GM12878 (cell line): ENCODE data around the gene GPR171. TPM values are rescaled to one million over a fixed set of nuclear protein-coding genes. Genes with fewer than 3 reads are reported as not detected.

Source experiments
- ATAC-seq: fragments of 200-7000 bp; cut with Tn5 transposase; 3 replicates; pipeline ENCODE4 v1.9.1; 2020; ENCODE audit warnings: mild to moderate bottlenecking, moderate library complexity
- BruUV-seq: library from RNA; stranded (reverse); fragments of 400-500 nt; replicated peaks from 2 replicates; lab custom pipeline; 2021; lab: Mats Ljungman, UMichigan
- CTCF ChIA-PET: fragments of 300-600 bp; sonication (Branson Sonifier 250); formaldehyde crosslinking; extraction: SDS; loops from one replicate; lab custom pipeline; 2021; ENCODE audit warnings: inconsistent platforms; lab: Yijun Ruan, JAX
- POLR2A ChIA-PET: fragments of 350-600 bp; formaldehyde crosslinking; extraction: SDS; loops from one replicate; lab custom pipeline; 2021; ENCODE audit warnings: inconsistent platforms; lab: Charles Lee
- RAD21 ChIA-PET: fragments of 300-600 bp; sonication (Branson Sonifier 250); formaldehyde crosslinking; loops from one replicate; lab custom pipeline; 2023; ENCODE audit warnings: antibody characterized with exemption; ENCODE audit not compliant: unreplicated experiment; lab: Charles Lee
- SMC1A ChIA-PET: fragments of 300-600 bp; sonication (Branson Sonifier 250); formaldehyde crosslinking; loops from one replicate; lab custom pipeline; 2023; ENCODE audit not compliant: unreplicated experiment, uncharacterized antibody; lab: Charles Lee
- DNase-seq: peaks from one replicate; pipeline ENCODE4 v3.0.0-alpha.2; 2011; ENCODE audit warnings: low read depth, low spot score
- FAIRE-seq: peaks from 3 replicates; lab custom pipeline; 2011; peaks lifted over from hg19 to GRCh38; lab: Jason Lieb, UNC
- H2AFZ ChIP-seq: 2 replicates; pipeline ENCODE4 v1.6.0; 2011; ENCODE audit warnings: low read depth, low read length, control low read depth; ENCODE audit not compliant: control insufficient read depth
- H3K27ac ChIP-seq: 2 replicates; pipeline ENCODE4 v1.5.1; 2011; ENCODE audit warnings: control low read depth; ENCODE audit not compliant: control insufficient read depth, insufficient read depth
- H3K27me3 ChIP-seq, 2 experiments: replicated peaks in 1 of 2; 2 replicates each; pipeline versions ENCODE4 v1.6.0 to v1.6.1; 2011; ENCODE audit warnings: low read length in 1 of 2; ENCODE audit not compliant: control insufficient read depth in 2 of 2, insufficient read depth in 2 of 2
- H3K36me3 ChIP-seq, 2 experiments: 2 replicates each; pipeline ENCODE4 v1.5.1; 2011; ENCODE audit warnings: low read length in 1 of 2; ENCODE audit not compliant: control insufficient read depth in 2 of 2, insufficient read depth in 2 of 2
- H3K4me1 ChIP-seq: 2 replicates; pipeline ENCODE4 v1.6.1; 2011; ENCODE audit warnings: mild to moderate bottlenecking, low read length, moderate library complexity, mixed read lengths; ENCODE audit not compliant: control insufficient read depth, insufficient read depth
- H3K4me2 ChIP-seq: 2 replicates; pipeline ENCODE4 v1.6.0; 2011; ENCODE audit warnings: control low read depth; ENCODE audit not compliant: control insufficient read depth, insufficient read depth
- H3K4me3 ChIP-seq: fragments of 200-600 bp; sonication (generic); 2 replicates; pipeline ENCODE4 v1.5.1; 2016
- H3K79me2 ChIP-seq: 2 replicates; pipeline ENCODE4 v1.6.0; 2011; ENCODE audit warnings: low read length; ENCODE audit not compliant: control insufficient read depth, insufficient read depth
- H3K9ac ChIP-seq: 2 replicates; pipeline ENCODE4 v1.8.0; 2011; ENCODE audit warnings: low read length, control low read depth, mixed read lengths; ENCODE audit not compliant: control insufficient read depth, insufficient read depth
- H3K9me3 ChIP-seq: replicated peaks from 3 replicates; pipeline ENCODE4 v1.5.1; 2011; ENCODE audit warnings: mild to moderate bottlenecking, low read length; ENCODE audit not compliant: control insufficient read depth, insufficient read depth
- H4K20me1 ChIP-seq: 2 replicates; pipeline ENCODE4 v1.6.0; 2011; ENCODE audit not compliant: control insufficient read depth, insufficient read depth
- ASH2L ChIP-seq: fragments of 300-600, 200-600 bp; sonication (generic); IDR thresholded peaks from 2 replicates; pipeline ENCODE4 v1.6.1; 2017; ENCODE audit warnings: low read depth, mild to moderate bottlenecking, borderline replicate concordance
- CUX1 ChIP-seq: IDR thresholded peaks from 2 replicates; pipeline ENCODE4 v1.6.1; 2012; ENCODE audit warnings: improper control_type of control experiment, low read depth, low read length; ENCODE audit not compliant: insufficient replicate concordance
- HSF1 ChIP-seq: fragments of 150-350 bp; IDR thresholded peaks from 2 replicates; pipeline ENCODE4 v1.6.1; 2014; ENCODE audit warnings: mild to moderate bottlenecking, low read depth, low read length
- IRF5 ChIP-seq: fragments of 450-650 bp; IDR thresholded peaks from 2 replicates; pipeline ENCODE4 v1.6.1; 2017; ENCODE audit warnings: borderline replicate concordance
- KDM1A ChIP-seq: fragments of 200-600 bp; sonication (generic); IDR thresholded peaks from 2 replicates; pipeline ENCODE4 v1.6.1; 2016; ENCODE audit warnings: borderline replicate concordance
- MEF2B ChIP-seq: fragments of 450-650 bp; IDR thresholded peaks from 2 replicates; pipeline ENCODE4 v1.6.1; 2018; ENCODE audit warnings: mild to moderate bottlenecking, moderate library complexity; ENCODE audit not compliant: partially characterized antibody, poor library complexity, severe bottlenecking
- NBN ChIP-seq: fragments of 450-650 bp; IDR thresholded peaks from 2 replicates; pipeline ENCODE4 v1.6.1; 2016
- PML ChIP-seq: IDR thresholded peaks from 2 replicates; pipeline ENCODE4 v1.6.1; 2012; ENCODE audit warnings: low read length, inconsistent platforms
- RELA ChIP-seq: fragments of 450-650 bp; IDR thresholded peaks from 2 replicates; pipeline ENCODE4 v1.8.0; 2014; ENCODE audit warnings: borderline replicate concordance; ENCODE audit not compliant: partially characterized antibody
- ZNF207 ChIP-seq: fragments of 450-650 bp; IDR thresholded peaks from 2 replicates; pipeline ENCODE4 v1.6.1; 2014; ENCODE audit warnings: antibody characterized with exemption, mild to moderate bottlenecking, borderline replicate concordance
- WGBS: methylation state at CpG from one replicate; pipeline ENCODE4 v1.1.6; 2016; ENCODE audit warnings: low lambda C conversion rate; ENCODE audit not compliant: insufficient replicate concordance, insufficient coverage; ENCODE audit errors: missing lambda C conversion rate; 5-methylcytosine and 5-hydroxymethylcytosine counted together
- in situ Hi-C: fragments of 300-500 bp; cut with MboI; formaldehyde crosslinking; loops from 9 replicates; pipeline ENCODE4 v1.14.3; 2018; ENCODE audit warnings: mixed read lengths
- intact Hi-C: fragments of 100-400 bp; cut with micrococcal nuclease; formaldehyde crosslinking; loops from one replicate; pipeline ENCODE4 v1.14.2; 2022; ENCODE audit not compliant: unreplicated experiment
- polyA plus RNA-seq, 11 experiments: library from polyadenylated mRNA; depleted of rRNA in 4 of 11; unstranded in 6 of 11; stranded (reverse) in 5 of 11; fragments of >200 nt; fragmentation: Nextera tagmentation in 4 of 11; fragmentation: Illumina TruSeq in 1 of 11; extraction: Ambion mirVana in 4 of 11; extraction: Trizol in 1 of 11; gene quantifications; 1 replicate in 1 of 11; 2 replicates in 10 of 11; pipeline versions ENCODE4 v1.2.1 to v1.2.3, GENCODE V29; 2011 to 2016; ENCODE audit warnings: inconsistent platforms in 2 of 11, missing spikeins in 2 of 11, low read depth in 1 of 11
- total RNA-seq, 4 experiments: library from RNA; depleted of rRNA in 3 of 4; stranded (reverse); fragments of >200 nt in 3 of 4; fragmentation: Illumina TruSeq in 1 of 4; extraction: Trizol in 1 of 4; gene quantifications; 2 replicates each; pipeline versions ENCODE4 v1.2.1 to v1.2.3, GENCODE V29; 2013 to 2021
- TF ChIP-seq, protein P1 (sequence below), 3 experiments: IDR thresholded peaks in 2 of 3; conservative IDR thresholded peaks in 1 of 3; 2 replicates each; pipeline ENCODE4 v1.5.1; 2011; ENCODE audit warnings: low read depth in 3 of 3, low read length in 3 of 3, mild to moderate bottlenecking in 3 of 3, control low read depth in 2 of 3, moderate library complexity in 2 of 3, inconsistent platforms in 1 of 3, mixed read lengths in 1 of 3; ENCODE audit not compliant: control insufficient read depth in 2 of 3, insufficient read depth in 1 of 3; ENCODE audit errors: extremely low read depth in 1 of 3

GPR171 gene
- total and polyA plus RNA-seq, 10 of the 15 experiments (the other 5 are each of a cell fraction or from before 2014, with no cell fraction given): 0.05 to 0.07 TPM; not detected in 8

DNA sequence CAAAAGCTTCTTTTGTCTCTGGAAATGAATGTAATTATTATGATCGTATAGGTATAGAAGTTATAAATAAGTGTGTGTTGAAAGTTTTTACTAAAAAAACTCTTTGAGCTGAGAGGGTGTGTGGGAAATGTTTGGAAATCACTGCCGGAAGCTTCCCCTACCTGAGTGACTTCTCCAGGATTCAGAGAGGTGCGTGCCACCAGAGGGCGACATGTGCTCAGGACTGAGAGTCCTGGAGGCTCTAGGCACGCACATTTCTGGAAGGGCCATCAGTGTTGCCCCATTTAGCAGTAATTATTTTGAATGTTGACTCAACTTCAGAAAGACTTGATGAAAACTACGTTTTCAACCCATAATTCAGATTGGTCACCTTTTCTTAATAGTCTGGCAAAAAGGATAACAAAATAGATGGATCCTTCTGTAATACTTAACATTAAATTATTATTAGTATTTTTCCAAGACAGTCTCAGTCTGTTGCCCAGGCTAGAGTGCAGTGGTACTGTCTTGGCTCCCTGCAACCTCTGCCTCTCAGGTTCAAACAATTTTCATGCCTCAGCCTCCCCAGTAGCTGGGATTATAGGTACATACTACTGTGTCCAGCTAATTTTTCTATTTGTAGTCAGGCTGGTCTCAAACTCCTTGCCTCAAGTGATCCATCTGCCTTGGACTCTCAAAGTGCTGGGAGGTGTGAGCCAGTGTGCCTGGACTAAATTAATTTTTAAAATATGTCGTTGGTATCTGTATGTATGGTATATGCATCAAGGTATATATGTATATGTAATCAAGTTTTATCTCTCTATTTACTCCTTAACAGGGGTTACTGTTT lies 34.5 kb downstream of the GPR171 start:
- no peak overlapping the region for H3K4me2 ChIP-seq
- ChIA-PET RAD21 (interaction anchor here (0.6 to 3.1 kb wide), 16 partner anchors 12 to 679 kb away, joined by 3 to 23 read pairs (median 4); partner anchors contain the start of genes GPR171 and P2RY14), SMC1A (interaction anchor here (0.6 to 3.6 kb wide), 24 partner anchors 8 to 1225 kb away, joined by 3 to 57 read pairs (median 4); partner anchors contain the start of genes GPR171 and P2RY14), CTCF (interaction anchor here (0.6 to 4.6 kb wide), 41 partner anchors 10 to 750 kb away, joined by 3 to 52 read pairs (median 5); partner anchors contain the start of gene P2RY14), POLR2A (interaction anchor here (0.5 to 1.1 kb wide), 2 partner anchors 11 to 42 kb away, joined by 3 read pairs; no protein-coding TSS in a partner anchor)
- H3K9me3 ChIP-seq: no peaks in the 10 kb centered on the region
- H3K79me2 ChIP-seq: no peaks in the 10 kb centered on the region
- H3K4me1 ChIP-seq: peaks cover 21% of the 10 kb centered on the region
- H3K9ac ChIP-seq: no peak overlapping the region
- in situ Hi-C loops (loop anchor here (5.0 kb wide), 1 partner anchor 59 kb away; no protein-coding TSS in a partner anchor), intact Hi-C loops (loop anchor here (1.0 to 2.0 kb wide), 3 partner anchors 59 to 670 kb away; no protein-coding TSS in a partner anchor)
- no peak overlapping the region for H3K4me3 ChIP-seq
- WGBS: 17% methylated on average over 7 of the region's 7 CpGs
- BruUV-seq: no TSS peak
- no peaks in the 10 kb centered on the region for H4K20me1 ChIP-seq
- DNase-seq (no peak), FAIRE-seq (peak; percentile 23), ATAC-seq (peak; percentile 81)
- H3K27me3 ChIP-seq: no peaks in the 10 kb centered on the region
- H3K27ac ChIP-seq: no peak overlapping the region
- no peak overlapping the region for H2AFZ ChIP-seq
- H3K36me3 ChIP-seq: no peaks in the 10 kb centered on the region
- TF ChIP-seq PML (no peak), KDM1A (no peak), RELA (no peak), HSF1 (no peak), CUX1 (no peak), ASH2L (no peak), IRF5 (no peak), MEF2B (no peak), ZNF207 (no peak), NBN (no peak)
- TF ChIP-seq, protein P1, sequence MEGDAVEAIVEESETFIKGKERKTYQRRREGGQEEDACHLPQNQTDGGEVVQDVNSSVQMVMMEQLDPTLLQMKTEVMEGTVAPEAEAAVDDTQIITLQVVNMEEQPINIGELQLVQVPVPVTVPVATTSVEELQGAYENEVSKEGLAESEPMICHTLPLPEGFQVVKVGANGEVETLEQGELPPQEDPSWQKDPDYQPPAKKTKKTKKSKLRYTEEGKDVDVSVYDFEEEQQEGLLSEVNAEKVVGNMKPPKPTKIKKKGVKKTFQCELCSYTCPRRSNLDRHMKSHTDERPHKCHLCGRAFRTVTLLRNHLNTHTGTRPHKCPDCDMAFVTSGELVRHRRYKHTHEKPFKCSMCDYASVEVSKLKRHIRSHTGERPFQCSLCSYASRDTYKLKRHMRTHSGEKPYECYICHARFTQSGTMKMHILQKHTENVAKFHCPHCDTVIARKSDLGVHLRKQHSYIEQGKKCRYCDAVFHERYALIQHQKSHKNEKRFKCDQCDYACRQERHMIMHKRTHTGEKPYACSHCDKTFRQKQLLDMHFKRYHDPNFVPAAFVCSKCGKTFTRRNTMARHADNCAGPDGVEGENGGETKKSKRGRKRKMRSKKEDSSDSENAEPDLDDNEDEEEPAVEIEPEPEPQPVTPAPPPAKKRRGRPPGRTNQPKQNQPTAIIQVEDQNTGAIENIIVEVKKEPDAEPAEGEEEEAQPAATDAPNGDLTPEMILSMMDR (IDR thresholded peaks at IDR 0.05 in 2 of 3, conservative IDR thresholded peaks at IDR 0.05 in 1 of 3; ENCODE audit: control insufficient read depth in 2 of 3, extremely low read depth in 1 of 3, insufficient read depth in 1 of 3, low read depth in 3 of 3, low read length in 3 of 3): peak; percentile 78 to 92 (median 87)
